ENCODE measurements around the gene JAM3. TPM values are rescaled to one million over a fixed set of nuclear protein-coding genes. Genes with fewer than 3 reads are reported as not detected.

JAM3 gene
- total RNA-seq, 1 experiment from 2014 or later, result 45.4 TPM

DNA sequence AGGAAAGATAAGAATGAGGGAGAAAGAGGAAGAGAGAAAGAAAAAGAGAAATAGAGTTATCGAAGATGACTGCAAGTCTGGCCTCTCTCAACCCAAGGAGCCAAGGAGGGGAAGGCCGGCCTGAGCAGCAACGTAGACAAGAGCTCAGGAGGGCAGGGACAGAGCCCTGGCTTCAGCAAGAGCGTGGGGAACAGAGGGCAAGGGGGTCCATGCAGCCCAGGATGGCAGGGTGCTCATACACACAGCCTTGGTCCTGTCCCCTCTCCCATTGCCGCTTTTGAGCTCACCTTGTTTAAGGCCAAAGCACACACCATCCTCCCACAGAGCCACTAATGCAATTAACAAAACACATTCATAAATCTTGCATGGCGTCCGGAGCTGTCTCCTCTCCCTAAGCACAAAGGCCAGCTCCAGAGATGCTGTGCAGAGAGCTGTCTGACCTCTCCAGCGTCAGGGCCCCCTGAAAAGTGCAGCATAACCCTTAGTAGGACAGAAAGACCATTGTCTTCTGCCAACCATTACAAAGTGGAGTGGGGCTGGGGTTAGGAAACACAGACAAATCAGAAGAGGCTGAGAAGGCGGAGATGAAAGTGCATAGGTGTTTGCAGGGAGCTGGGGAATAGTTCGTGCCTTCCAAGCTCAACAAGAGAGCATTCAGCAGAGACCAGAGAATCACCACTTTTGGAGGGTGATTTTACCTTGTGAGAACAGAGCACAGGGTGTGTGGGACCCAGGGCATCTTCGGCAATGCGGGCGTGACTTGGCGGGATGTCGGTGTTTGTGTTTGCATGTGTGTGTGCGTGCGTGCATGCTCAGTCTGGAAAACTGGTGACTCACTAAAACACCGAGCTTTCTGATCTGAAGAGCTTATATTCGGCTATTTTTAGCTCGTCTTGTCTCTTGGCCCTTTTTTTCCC lies 28.2 kb upstream of the JAM3 start:
- Histone ChIP-seq H3K4me1 (ENCODE audit: control insufficient read depth, insufficient read depth, low read length) (peaks cover 8% of the 10 kb centered on the region), H3K4me3 (ENCODE audit: low read depth in 2 of 2, low read length in 2 of 2) (no peak overlapping the region), H3K9me3 (ENCODE audit: control insufficient read depth, insufficient read depth, low read depth, low read length) (no peaks in the 10 kb centered on the region), H3K27ac (ENCODE audit: low read length) (no peak overlapping the region), H3K27me3 (ENCODE audit: control insufficient read depth, insufficient read depth, low read length) (peaks cover 2% of the 10 kb centered on the region; the same call in 1 of the 2 replicates), H3K36me3 (ENCODE audit: control insufficient read depth, insufficient read depth, low read length) (no peaks in the 10 kb centered on the region)
- DNase-seq (ENCODE audit: low read depth, low spot score) (no peak), ATAC-seq (no peak)
- ChIA-PET CTCF (interaction anchor here (0.6 to 1.6 kb wide), 3 partner anchors 10 to 113 kb away, joined by 3 to 7 read pairs (median 4); no protein-coding TSS in a partner anchor), POLR2A (no interaction called here)
- in situ Hi-C loops (cut with HindIII; ENCODE audit: low pct_unique_long_range_greater_than_20kb, low sequenced_read_pairs) (no loop called here), intact Hi-C loops (cut with micrococcal nuclease; ENCODE audit: unreplicated experiment) (no loop called here)
- TF ChIP-seq TCF7L2 (IDR thresholded peaks at IDR 0.05; ENCODE audit: low read depth, low read length) (no peak), POLR2AphosphoS5 (IDR thresholded peaks at IDR 0.05; ENCODE audit: low read depth, low read length) (no peak), REST (IDR thresholded peaks at IDR 0.05; ENCODE audit: insufficient read depth in 1 of 2, low read depth in 2 of 2, low read length in 1 of 2) (no peak), SIN3A (IDR thresholded peaks at IDR 0.05; ENCODE audit: borderline replicate concordance, insufficient read depth, low read depth, low read length) (no peak)
- TF ChIP-seq, protein P1, sequence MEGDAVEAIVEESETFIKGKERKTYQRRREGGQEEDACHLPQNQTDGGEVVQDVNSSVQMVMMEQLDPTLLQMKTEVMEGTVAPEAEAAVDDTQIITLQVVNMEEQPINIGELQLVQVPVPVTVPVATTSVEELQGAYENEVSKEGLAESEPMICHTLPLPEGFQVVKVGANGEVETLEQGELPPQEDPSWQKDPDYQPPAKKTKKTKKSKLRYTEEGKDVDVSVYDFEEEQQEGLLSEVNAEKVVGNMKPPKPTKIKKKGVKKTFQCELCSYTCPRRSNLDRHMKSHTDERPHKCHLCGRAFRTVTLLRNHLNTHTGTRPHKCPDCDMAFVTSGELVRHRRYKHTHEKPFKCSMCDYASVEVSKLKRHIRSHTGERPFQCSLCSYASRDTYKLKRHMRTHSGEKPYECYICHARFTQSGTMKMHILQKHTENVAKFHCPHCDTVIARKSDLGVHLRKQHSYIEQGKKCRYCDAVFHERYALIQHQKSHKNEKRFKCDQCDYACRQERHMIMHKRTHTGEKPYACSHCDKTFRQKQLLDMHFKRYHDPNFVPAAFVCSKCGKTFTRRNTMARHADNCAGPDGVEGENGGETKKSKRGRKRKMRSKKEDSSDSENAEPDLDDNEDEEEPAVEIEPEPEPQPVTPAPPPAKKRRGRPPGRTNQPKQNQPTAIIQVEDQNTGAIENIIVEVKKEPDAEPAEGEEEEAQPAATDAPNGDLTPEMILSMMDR (IDR thresholded peaks at IDR 0.05), result no peak
- BruUV-seq (replicated peaks), result no TSS peak

- H3K36me3 ChIP-seq (ENCODE audit: control insufficient read depth, insufficient read depth, low read length), result no peaks in the 10 kb centered on the region
- intact Hi-C loops (cut with micrococcal nuclease; ENCODE audit: unreplicated experiment), result no loop called here
- H3K4me1 ChIP-seq (ENCODE audit: control insufficient read depth, insufficient read depth, low read length), result peaks cover 8% of the 10 kb centered on the region
- TF ChIP-seq TCF7L2 (IDR thresholded peaks at IDR 0.05; ENCODE audit: low read depth, low read length) (no peak), POLR2AphosphoS5 (IDR thresholded peaks at IDR 0.05; ENCODE audit: low read depth, low read length) (no peak), SIN3A (IDR thresholded peaks at IDR 0.05; ENCODE audit: borderline replicate concordance, insufficient read depth, low read depth, low read length) (no peak), REST (IDR thresholded peaks at IDR 0.05; ENCODE audit: insufficient read depth in 1 of 2, low read depth in 2 of 2, low read length in 1 of 2) (no peak)
- TF ChIP-seq, protein P1 (IDR thresholded peaks at IDR 0.05), result no peak
- in situ Hi-C loops (cut with HindIII; ENCODE audit: low pct_unique_long_range_greater_than_20kb, low sequenced_read_pairs), result no loop called here
- POLR2A ChIA-PET, result interaction anchor here (0.6 kb wide), 1 partner anchor 16 kb away, joined by 3 read pairs; no protein-coding TSS in a partner anchor
- no peak overlapping the region for H3K4me3 ChIP-seq (ENCODE audit: low read depth in 2 of 2, low read length in 2 of 2)
- peaks cover 2% of the 10 kb centered on the region; the same call in 1 of the 2 replicates for H3K27me3 ChIP-seq (ENCODE audit: control insufficient read depth, insufficient read depth, low read length)
- no peak overlapping the region for H3K27ac ChIP-seq (ENCODE audit: low read length)
- H3K9me3 ChIP-seq (ENCODE audit: control insufficient read depth, insufficient read depth, low read depth, low read length), result no peaks in the 10 kb centered on the region
- no TSS peak for BruUV-seq (replicated peaks)
- DNase-seq (ENCODE audit: low read depth, low spot score) (no peak), ATAC-seq (no peak)
- CTCF ChIA-PET, result interaction anchor here (1.0 to 1.6 kb wide), 2 partner anchors 20 to 114 kb away, joined by 3 to 4 read pairs; no protein-coding TSS in a partner anchor
Observed at GRCh38 chr11:134041349-134041748, 27.5 kb upstream of the JAM3 start.
